Measurements from ENCODE around the gene SCN4A. TPM values are rescaled to one million over a fixed set of nuclear protein-coding genes. Genes with fewer than 3 reads are reported as not detected.

Gene SCN4A
- total and polyA plus RNA-seq, 2 of the 13 experiments (the other 11 are each of a cell fraction or from before 2014, with no cell fraction given) = 0.02 to 0.03 TPM

DNA sequence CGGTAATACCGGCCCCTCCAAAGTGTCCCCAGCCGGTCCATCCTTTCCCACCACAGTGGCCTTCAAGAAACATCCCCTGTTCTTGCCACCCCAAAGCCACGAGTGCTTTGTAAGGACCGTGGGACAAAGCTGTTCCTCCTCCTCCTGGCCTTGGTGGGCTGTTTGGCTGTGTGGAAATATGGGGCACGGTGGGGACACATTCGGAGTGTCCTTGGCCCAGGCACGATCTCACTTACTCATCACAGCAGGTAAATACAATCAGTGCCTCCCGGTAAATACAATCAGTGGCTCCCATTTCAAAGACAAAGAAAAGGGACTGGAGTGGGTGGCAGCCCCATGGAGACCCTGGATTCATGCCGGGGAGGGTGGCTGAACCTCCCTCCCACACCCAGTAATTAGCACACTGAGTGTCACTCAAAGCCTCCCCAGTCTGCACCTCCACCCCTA is 10.4 kb downstream of the SCN4A start (continued):
- TF ChIP-seq, protein P1, sequence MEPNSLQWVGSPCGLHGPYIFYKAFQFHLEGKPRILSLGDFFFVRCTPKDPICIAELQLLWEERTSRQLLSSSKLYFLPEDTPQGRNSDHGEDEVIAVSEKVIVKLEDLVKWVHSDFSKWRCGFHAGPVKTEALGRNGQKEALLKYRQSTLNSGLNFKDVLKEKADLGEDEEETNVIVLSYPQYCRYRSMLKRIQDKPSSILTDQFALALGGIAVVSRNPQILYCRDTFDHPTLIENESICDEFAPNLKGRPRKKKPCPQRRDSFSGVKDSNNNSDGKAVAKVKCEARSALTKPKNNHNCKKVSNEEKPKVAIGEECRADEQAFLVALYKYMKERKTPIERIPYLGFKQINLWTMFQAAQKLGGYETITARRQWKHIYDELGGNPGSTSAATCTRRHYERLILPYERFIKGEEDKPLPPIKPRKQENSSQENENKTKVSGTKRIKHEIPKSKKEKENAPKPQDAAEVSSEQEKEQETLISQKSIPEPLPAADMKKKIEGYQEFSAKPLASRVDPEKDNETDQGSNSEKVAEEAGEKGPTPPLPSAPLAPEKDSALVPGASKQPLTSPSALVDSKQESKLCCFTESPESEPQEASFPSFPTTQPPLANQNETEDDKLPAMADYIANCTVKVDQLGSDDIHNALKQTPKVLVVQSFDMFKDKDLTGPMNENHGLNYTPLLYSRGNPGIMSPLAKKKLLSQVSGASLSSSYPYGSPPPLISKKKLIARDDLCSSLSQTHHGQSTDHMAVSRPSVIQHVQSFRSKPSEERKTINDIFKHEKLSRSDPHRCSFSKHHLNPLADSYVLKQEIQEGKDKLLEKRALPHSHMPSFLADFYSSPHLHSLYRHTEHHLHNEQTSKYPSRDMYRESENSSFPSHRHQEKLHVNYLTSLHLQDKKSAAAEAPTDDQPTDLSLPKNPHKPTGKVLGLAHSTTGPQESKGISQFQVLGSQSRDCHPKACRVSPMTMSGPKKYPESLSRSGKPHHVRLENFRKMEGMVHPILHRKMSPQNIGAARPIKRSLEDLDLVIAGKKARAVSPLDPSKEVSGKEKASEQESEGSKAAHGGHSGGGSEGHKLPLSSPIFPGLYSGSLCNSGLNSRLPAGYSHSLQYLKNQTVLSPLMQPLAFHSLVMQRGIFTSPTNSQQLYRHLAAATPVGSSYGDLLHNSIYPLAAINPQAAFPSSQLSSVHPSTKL (CRISPR knock-in tag; IDR thresholded peaks at IDR 0.05) = peak; percentile 83
- TF ChIP-seq TRIM24 (CRISPR knock-in tag; IDR thresholded peaks at IDR 0.05) (0 out of 2 replicates have a peak, but pooled peaks have one; percentile 13), PAXIP1 (CRISPR knock-in tag; conservative IDR thresholded peaks at IDR 0.05) (peak; percentile 64), NR3C1 (CRISPR knock-in tag; IDR thresholded peaks at IDR 0.05) (no peak), ZNF75D (CRISPR knock-in tag; IDR thresholded peaks at IDR 0.05; ENCODE audit: borderline replicate concordance) (no peak), DDIT3 (CRISPR knock-in tag; IDR thresholded peaks at IDR 0.05) (no peak), GATAD2A (CRISPR knock-in tag; IDR thresholded peaks at IDR 0.05) (peak; percentile 77), PAF1 (CRISPR knock-in tag; IDR thresholded peaks at IDR 0.05) (no peak), ZNF24 (IDR thresholded peaks at IDR 0.05) (no peak)
- TF ChIP-seq, protein P2, sequence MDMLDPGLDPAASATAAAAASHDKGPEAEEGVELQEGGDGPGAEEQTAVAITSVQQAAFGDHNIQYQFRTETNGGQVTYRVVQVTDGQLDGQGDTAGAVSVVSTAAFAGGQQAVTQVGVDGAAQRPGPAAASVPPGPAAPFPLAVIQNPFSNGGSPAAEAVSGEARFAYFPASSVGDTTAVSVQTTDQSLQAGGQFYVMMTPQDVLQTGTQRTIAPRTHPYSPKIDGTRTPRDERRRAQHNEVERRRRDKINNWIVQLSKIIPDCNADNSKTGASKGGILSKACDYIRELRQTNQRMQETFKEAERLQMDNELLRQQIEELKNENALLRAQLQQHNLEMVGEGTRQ (IDR thresholded peaks at IDR 0.05; ENCODE audit: low read depth, low read length) = no peak
- TF ChIP-seq, protein P2 (CRISPR knock-in tag; IDR thresholded peaks at IDR 0.05; ENCODE audit: borderline replicate concordance) = no peak
- TF ChIP-seq, protein P3, sequence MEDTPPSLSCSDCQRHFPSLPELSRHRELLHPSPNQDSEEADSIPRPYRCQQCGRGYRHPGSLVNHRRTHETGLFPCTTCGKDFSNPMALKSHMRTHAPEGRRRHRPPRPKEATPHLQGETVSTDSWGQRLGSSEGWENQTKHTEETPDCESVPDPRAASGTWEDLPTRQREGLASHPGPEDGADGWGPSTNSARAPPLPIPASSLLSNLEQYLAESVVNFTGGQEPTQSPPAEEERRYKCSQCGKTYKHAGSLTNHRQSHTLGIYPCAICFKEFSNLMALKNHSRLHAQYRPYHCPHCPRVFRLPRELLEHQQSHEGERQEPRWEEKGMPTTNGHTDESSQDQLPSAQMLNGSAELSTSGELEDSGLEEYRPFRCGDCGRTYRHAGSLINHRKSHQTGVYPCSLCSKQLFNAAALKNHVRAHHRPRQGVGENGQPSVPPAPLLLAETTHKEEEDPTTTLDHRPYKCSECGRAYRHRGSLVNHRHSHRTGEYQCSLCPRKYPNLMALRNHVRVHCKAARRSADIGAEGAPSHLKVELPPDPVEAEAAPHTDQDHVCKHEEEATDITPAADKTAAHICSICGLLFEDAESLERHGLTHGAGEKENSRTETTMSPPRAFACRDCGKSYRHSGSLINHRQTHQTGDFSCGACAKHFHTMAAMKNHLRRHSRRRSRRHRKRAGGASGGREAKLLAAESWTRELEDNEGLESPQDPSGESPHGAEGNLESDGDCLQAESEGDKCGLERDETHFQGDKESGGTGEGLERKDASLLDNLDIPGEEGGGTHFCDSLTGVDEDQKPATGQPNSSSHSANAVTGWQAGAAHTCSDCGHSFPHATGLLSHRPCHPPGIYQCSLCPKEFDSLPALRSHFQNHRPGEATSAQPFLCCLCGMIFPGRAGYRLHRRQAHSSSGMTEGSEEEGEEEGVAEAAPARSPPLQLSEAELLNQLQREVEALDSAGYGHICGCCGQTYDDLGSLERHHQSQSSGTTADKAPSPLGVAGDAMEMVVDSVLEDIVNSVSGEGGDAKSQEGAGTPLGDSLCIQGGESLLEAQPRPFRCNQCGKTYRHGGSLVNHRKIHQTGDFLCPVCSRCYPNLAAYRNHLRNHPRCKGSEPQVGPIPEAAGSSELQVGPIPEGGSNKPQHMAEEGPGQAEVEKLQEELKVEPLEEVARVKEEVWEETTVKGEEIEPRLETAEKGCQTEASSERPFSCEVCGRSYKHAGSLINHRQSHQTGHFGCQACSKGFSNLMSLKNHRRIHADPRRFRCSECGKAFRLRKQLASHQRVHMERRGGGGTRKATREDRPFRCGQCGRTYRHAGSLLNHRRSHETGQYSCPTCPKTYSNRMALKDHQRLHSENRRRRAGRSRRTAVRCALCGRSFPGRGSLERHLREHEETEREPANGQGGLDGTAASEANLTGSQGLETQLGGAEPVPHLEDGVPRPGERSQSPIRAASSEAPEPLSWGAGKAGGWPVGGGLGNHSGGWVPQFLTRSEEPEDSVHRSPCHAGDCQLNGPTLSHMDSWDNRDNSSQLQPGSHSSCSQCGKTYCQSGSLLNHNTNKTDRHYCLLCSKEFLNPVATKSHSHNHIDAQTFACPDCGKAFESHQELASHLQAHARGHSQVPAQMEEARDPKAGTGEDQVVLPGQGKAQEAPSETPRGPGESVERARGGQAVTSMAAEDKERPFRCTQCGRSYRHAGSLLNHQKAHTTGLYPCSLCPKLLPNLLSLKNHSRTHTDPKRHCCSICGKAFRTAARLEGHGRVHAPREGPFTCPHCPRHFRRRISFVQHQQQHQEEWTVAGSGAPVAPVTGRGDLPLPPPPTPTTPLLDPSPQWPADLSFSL (CRISPR knock-in tag; IDR thresholded peaks at IDR 0.05) = no peak

All from HepG2 (cell line).